NCI-H82 treated with DMSO at 0.1 percent for 48 hours (cell line): ENCODE results near the gene PSMB4.
A peak's percentile ranks its signal among the peaks of the same experiment; 100 is the strongest.
"Not testable (repeated sequence)": the region's sequence is repeated elsewhere in the genome, so short reads cannot be mapped to it uniquely, and the experiment has no call there.

Experiments
- DNase-seq: peaks from one replicate; lab custom pipeline; 2025; ENCODE audit not compliant: unreplicated experiment; lab: John Stamatoyannopoulos, UW

Gene PSMB4

DNA sequence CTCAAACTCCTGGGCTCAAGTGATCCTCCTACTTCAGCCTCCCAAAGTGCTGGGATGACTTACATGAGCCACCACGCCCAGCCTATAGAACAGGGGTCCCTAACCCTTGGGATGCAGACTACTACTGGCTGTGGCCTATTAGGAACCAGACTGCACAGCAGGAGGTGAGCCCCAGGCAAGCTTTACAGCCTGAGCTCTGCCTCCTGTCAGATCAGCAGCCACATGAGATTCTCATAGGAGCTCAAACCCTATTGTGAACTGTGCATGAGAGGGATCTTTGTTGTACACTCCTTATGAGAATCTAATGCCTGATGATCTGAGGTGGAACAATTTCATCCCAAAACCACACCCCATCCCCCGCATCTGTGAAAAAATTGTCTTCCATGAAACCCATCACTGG is 13.4 kb upstream of the PSMB4 start:
- no peak for DNase-seq

DNA sequence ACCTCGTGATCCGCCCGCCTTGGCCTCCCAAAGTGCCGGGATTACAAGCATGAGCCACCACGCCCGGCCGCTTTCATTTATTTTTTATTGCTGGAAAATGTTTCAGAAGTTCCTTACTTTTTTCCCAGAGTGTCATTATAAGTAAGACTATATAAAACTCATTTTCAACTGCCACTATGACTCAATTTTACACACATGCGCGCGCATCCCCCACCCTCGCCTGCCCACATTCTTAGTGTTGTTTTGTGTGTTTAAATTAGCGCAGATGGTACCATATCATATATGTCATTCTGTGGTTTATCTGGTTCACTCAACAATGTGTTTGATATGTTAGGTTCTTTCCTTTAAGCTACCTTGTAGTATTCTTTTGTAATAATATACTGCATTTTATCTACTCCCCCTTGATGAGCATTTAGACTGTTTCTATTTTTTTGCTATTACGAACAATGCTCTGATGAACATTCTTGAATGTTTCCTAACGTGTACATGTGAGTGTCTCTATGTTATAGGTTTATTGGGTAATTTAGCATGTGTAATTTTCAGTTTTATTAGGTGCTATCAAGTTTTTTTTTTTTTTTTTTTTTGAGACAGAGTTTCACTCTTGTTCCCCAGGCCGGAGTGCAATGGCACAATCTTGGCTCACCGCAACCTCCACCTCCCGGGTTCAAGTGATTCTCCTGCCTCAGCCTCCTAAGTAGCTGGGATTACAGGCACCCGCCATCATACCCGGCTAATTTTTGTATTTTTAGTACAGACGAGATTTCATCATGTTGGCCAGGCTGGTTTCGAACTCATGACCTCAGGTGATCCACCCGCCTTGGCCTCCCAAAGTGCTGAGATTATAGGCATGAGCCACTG is 8.9 kb upstream of the PSMB4 start:
- DNase-seq = not testable (repeated sequence)

DNA sequence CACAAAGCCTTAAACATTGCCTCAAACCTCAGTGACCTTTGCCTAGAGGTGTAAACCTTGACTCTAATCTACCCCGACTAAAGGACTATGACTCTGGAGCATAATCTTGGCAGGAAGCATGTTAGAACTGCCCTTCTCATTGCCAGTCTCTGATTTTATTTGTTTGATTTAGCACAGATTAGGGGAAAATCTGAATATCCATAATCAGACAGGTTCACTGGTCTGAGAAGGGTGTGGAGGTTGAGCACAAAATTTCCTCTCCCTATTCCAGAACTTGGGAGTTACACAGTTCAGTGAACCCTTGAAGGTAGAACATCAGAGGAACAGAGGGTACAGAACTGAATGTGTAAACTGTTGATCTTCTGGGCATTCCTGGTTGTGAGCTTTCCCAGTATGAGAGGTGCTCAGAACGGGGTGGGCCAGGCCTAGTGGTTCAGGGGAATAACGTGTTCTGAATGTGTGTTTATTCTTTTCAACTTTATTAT is 8.3 kb upstream of the PSMB4 start:
- no peak for DNase-seq

DNA sequence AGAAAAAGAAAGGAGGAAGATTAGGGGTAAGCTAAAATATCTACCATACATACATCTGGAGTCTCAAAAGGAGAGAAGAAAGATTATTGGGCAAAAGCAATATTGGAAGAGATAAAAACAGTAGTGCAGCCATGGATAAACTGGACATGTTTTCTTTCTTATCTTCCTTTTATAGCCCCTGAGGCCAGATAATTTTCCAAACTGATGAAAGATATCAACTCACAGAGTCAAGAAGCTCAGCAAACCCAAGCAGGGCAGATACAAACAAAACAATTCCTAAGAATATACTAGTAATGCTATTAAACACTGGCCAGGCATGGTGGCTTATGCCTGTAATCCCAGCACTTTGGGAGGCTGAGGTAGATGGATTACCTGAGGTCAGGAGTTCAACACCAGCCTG is 5.8 kb upstream of the PSMB4 start:
- no peak for DNase-seq

DNA sequence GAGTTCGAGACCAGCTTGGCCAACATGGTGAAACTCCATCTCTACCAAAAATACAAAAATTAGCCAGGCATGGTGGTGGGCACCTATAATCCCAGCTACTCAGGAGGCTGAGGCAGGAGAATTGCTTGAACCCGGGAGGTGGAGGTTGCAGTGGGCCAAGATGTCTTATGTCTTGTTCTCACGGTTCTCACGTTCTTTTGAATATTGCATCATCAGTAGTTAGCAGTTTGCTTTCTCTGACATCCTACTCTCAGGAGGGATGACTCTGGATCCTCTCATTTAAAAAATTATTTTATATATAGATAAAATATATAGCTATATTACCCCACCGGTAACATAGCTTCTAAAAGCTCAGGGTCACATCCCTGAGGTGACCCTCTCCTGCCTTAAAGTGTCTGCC is 3.1 kb upstream of the PSMB4 start:
- DNase-seq = not testable (repeated sequence)

DNA sequence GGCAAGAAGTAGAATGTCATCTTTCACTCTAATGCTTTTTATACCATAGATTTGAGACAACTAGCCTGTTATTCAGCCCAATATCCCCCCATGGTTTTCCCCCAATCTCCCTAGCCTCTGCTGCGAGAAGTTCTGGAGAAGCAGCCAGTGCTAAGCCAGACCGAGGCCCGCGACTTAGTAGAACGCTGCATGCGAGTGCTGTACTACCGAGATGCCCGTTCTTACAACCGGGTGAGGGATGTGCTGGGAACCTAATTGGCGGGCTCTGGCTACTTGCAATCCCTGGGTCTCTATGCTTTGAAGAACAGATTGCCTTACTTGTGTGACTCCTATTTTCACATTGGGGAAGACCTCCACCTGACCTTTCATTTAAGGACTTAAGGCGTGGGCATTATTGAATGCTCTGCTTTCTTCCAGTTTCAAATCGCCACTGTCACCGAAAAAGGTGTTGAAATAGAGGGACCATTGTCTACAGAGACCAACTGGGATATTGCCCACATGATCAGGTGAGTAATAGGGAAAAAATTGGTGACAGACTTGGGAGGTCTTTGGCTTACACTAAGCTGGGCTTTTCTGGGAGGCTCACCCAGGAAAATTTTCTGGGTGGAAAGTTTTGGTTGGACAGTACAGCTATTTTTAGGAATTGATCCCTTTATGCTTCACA is 1.9 kb downstream of the PSMB4 start:
- DNase-seq = no peak

DNA sequence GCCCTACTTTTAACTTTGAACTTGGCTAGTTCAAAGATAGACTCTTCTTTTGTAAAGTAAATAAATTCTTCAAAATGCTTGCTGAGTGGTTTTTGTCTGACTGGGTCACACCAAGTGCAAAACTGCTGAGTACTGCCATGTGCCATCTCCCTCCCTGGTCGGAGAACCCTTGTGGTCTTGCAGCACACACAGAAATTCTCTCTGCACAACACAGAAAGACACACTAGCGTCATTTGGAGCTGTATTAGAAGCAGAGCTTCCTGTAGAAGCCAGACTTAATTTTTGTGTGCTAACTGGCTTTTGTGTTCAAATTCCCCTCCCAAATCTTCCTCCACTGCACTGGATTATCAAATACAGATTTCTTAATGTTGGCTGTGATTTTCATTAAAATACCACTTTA is 2.5 kb downstream of the PSMB4 start:
- no peak for DNase-seq

DNA sequence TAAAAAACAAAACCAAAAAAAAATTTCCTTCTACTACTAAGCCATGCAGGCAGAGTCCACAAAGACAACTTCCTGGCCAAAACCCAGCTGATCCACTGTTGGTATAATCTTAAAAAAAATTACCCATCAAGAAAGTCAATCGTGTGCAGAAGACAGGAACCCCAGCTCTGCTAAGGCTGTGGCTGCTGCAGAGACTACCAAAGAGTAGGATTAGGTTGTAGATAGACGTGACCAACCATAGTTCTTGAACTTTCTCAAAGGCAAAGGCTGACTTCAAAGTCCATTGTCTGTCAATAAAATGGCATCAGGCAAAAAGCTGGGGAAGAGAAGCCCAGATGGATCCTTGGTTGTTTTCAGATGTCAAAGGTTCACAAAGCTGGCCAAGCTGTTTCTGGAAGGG is 3.4 kb downstream of the PSMB4 start:
- no peak for DNase-seq

DNA sequence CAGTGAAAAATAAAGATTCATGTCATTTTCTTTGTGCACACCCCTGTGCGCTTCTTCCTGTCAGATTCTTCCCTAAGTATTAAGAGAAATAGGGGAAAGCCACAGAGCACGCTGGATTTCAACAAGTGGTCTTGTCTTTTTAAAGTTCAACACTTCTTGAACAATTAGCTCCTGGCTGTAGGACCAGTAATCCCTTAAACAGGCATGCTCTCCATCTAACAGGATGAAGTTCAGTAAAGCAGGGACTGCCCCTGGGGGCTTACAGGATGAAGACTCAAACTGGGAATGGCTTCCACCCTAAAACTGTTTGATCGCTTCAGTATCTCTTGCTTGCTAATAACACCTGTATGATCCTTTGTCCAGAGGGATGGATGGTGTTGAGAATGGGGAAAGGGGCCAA is 4.2 kb downstream of the PSMB4 start:
- peak; percentile 39 for DNase-seq

DNA sequence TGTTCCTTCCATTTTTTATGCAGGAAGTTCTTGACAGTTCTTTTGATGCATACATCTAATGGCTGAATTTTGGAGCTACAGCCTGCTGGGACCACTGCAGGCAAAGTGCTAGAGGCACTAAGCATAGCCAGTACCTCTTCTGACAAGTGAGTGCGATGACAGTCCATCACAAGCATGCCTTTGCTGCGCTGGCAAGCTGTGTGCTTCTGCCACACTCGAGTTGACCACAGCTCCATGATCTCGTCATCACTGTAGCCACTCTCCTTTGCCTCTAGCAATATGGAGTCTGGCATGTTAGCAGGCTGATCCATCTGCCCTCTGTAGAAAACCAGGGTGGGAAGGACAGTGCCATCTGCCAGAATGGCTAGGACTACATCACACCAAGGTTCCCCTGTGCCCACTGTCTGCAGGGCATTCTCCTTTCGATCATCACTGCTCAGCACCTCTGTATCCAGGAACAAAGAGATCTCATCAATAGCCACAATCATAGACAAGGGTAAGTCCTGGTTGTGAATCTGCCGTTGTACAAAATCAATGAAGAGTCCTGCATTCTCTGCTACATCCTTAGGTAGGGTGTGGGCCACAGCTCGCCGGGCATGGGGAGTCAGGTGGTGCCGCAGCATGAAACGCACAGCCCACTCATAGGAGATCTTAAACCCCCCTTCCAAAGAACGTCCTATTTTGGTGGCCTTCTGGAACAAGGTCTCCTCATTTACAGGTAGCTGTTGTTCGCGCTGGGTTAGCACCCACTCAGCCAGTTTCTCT is 6.0 kb downstream of the PSMB4 start:
- DNase-seq = no peak

DNA sequence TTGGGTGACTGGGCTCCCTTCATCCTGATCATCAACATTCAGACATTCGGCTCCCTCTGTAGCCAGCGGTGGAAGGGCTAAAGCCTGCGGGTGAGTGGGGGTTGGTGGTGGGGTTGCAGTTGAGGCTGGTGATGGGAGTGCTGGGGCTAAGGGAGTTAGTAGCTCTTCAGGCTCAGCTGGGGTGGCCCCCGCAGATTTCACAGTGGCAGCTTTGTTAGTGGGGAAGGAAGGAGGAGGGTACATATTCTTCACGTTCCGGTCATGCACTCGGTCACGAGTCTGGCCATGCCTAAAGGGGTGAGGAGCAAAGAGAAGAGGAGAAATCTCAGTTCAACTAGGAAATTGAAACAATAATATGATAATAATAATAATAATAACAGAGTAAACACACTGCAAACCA is 6.8 kb downstream of the PSMB4 start:
- no peak for DNase-seq

DNA sequence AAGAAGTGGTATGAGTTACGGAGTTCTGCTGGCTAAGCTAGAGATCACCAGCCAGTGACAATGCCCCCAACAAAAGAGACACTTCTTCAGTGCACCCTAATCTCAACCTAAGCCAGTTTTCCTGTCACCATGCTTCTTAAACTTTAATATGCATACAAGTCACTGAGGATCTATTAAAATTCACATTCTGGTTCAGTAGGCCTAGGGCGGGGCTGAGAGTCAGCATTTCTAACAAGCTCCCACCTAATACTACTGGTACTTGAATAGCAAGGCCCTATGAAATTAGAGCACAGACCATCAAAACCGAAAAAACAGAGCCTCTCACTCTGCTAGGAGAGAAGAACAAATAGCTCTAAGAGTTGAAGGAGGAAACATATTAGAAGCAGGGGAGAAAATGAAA is 7.9 kb downstream of the PSMB4 start:
- DNase-seq = no peak

DNA sequence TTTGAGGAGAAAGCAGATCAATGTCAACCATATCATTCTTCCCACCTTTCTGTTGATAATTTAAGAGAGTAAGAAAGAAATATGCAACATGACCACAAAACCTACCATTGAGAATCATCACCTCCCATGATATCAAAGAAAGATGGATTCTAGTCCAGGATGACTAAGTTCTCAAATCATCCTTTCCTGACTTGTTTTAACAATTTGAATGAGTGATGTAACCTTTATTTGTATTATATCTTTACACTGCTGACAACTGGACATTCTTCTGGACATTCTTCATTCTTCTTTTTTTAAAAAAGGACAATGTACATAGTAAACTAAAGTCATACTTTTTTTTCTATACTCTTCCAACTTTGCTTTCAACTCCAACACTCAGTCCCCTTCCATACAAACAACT is 9.5 kb downstream of the PSMB4 start:
- no peak for DNase-seq

DNA sequence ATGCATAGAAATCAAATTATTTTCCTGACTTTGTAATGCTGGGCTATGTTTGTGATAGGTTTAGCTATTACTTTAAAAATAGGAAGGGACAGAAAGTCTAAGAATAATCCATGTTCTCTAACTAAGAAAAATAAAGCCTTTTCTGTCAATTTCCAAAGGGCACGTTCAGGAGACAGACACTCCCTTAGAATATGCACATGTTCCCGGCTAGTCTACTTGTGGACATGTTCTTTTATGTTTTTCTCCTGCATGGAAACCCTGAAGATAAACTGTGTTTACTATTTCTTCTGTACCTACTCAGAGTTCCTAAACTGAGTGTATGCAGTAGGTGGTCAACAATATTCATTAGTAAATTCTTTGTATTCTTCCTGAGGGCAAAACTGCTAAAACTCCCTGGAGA is 12.5 kb downstream of the PSMB4 start:
- DNase-seq = no peak

DNA sequence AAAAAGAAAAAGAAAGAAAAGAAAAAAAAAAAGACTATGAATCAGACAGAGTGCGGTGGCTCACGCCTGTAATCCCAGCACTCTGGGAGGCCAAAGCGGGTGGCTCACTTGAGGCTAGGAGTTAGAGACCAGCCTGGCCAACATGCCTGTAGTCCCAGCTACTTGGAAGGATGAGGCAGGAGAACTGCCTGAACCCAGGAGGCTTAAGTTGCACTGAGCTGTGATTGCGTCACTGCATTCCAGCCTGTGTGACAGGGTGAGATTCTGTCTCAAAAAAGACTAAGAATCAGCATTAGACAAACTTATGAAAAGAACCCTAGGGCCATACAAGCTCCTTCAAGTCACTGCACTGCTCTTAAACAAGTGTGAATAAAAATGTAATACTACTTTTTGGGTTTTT is 16.9 kb downstream of the PSMB4 start:
- no peak for DNase-seq

DNA sequence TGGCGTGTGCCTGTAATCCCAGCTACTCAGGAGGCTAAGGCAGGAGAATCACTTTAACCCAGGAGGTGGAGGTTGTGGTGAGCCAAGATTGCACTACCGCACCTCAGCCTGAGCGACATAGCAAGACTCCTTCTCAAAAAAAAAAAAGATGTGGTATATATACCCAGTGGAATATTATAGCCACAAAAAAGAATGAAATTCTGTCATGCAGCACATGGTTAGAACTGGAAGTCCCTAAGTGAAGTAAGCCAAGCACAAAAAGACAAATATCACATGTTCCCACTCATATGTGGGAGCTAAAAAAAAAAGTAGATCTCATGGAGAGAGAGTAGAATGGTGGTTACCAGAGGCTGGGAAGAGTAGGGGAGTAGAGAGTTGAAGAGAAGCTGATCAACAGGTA is 18.7 kb downstream of the PSMB4 start:
- no peak for DNase-seq

DNA sequence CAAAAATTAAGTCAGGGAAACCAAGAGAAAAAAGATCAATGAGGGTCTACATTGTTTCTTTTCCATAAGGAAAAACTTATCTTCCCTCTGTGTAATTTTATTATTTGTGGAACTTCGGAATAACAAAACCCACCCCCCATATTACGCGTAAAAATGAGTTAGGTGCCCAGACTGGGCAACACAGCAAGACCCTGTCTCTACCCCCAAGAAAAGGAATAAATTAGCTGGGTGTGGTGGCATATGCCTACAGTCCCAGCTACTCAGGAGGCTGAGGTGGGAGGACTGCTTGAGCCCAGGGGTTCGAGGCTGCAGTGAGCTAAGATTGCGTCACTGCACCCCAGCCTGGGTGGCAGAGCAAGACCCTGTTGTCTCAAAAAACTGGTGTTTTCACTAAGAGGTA is 20.4 kb downstream of the PSMB4 start:
- no peak for DNase-seq

DNA sequence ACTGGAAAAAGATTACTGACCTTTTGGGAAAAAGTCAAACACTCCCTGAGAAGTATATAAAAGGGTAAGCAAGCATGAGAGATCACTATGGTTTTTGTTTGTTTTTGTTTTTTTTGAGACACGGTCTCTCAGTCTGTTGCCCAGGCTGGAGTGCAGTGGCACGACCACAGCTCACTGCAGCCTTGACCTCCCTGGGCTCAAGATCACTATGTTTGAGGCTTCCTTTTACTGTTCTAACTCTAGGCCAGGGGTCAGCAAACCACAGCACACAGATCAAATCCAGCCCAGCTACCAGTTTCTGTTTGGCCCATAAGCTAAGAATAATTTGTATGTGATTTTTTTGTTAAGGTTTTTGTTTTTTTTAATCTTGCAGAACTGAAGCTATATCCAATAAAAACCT is 25.7 kb downstream of the PSMB4 start:
- DNase-seq = no peak

DNA sequence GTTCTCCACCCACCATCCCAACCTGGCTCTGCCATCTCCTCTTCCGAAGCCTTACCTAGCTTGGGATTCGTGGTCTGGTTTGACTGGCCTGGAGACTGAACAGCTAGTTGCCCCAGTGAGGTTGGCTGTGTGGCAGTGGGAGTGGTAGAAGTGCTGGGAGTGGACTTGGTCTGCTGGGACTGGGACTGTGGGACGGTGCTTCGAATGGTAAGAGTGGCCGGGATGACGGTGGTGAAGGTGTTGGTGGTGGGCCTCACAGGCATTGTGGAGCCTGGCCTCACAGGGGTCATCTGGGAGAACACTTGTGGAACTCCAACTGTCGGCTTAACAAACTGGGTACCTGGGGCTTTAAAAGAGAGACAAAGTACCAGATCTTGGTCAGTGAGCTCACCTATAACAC is 28.7 kb downstream of the PSMB4 start:
- DNase-seq = no peak

DNA sequence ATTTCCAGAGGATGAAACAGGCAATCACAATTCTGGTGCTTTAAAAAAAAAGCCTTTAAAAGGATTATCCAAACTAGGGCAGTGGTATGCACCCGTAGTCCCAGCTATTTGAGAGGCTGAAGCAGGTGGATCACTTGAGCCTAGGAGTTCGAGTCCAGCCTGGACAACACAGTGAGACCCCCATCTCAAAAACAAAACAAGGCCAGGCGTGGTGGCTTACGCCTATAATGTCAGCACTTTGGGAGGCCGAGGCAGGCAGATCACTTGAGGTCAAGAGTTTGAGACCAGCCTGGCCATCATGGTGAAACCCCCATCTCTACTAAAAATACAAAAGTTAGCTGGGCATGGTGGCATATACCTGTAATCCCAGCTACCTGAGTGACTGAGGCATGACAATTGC is 34.5 kb downstream of the PSMB4 start:
- not testable (repeated sequence) for DNase-seq

DNA sequence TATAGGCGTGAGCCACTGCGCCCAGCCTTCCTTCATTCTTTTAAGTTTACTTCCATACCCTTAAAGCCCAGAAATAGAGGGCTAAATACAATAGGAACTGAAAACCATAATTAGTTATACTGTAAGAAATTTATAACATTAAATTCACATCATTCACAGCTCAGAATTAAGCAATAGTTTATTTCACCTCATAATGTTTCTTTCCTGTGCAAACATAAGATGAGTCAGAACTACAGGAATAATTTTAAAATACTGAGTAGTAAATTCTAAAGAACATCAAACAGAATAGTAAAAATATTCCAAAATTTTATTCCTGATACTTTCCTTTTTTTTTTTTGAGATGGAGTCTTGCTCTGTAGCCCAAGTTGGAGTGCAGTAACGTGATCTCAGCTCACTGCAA is 35.8 kb downstream of the PSMB4 start:
- DNase-seq = no peak

DNA sequence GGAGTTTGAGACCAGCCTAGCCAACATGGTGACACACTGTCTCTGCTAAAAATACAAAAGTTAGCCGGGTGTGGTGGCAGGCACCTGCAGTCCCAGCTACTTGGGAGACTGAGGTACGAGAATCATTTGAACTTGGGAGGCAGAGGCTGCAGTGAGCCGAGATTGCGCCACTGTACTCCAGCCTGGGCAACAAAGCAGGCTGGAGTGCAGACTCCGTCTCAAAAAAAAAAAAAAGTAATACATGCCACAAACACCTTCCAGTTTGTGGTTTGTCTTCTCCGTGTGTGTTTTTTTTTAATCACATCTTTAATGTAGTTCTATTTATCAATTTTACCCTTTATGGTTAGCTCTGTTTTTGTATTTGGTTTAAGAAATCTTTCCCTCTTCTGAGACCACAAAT is 37.6 kb downstream of the PSMB4 start:
- DNase-seq = no peak
